Measurements from ENCODE around the gene UEVLD.

UEVLD gene

DNA sequence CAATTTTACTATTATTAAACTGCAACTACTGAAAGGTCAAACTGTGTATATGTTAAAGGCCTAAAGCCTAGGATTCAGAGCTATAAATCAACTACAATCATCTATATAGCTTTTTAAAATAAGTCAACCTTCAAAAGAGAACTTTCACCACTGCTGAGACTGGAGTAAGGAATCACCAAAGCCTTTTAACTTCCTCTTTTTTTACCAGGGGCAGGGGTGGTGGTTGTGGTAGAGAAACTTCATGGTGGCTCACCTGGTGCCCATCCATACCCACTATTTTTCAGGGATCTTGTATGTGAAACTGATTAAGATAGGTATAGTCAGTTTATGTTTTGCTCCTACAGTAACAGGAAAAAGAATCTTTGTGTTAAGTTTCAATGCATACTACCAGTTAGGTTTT, 93.3 kb downstream of the UEVLD start:
- H3K9ac ChIP-seq (ENCODE audit: insufficient read length, low read depth), result no peak overlapping the region
- H3K9me3 ChIP-seq (ENCODE audit: insufficient read depth, low read length), result no peaks in the 10 kb centered on the region
- peaks cover 37% of the 10 kb centered on the region for H3K36me3 ChIP-seq (ENCODE audit: insufficient read depth, insufficient read length, low read length)
- no peak overlapping the region for H3K4me3 ChIP-seq (ENCODE audit: insufficient read length, low read depth)
- DNase-seq (ENCODE audit: low read depth, low spot score), result no peak
- TF ChIP-seq YY1 (IDR thresholded peaks at IDR 0.05; ENCODE audit: insufficient read depth, insufficient read length) (no peak), ZNF274 (IDR thresholded peaks at IDR 0.05; ENCODE audit: low read depth, low read length) (no peak), SUZ12 (IDR thresholded peaks at IDR 0.05; ENCODE audit: extremely low read depth, insufficient read depth, insufficient read length) (no peak)
- H3K4me1 ChIP-seq (ENCODE audit: insufficient read depth, insufficient read length), result no peaks in the 10 kb centered on the region
- no peaks in the 10 kb centered on the region for H3K27me3 ChIP-seq (ENCODE audit: insufficient read depth, insufficient read length)

DNA sequence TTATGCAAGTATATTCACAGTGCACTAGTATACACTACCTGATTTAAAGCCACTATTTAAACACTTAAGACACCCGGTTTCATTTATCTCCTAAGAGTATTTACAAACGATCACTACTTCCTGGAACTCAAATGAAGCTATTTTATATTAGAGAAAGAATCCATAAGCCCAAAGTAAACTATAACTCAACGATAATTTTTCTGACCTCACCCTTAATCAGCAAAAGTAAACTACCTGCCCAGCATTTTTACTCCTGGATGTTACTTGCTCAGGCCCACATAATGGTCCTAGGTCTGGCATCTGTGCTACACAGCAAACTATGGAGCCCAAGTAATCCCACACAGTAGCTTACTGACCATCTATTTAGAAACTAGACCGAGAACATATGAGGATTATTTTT, 95.2 kb downstream of the UEVLD start:
- Histone ChIP-seq H3K4me1 (ENCODE audit: insufficient read depth, insufficient read length) (no peaks in the 10 kb centered on the region), H3K4me3 (ENCODE audit: insufficient read length, low read depth) (no peak overlapping the region), H3K36me3 (ENCODE audit: insufficient read depth, insufficient read length, low read length) (peaks cover 33% of the 10 kb centered on the region), H3K27me3 (ENCODE audit: insufficient read depth, insufficient read length) (no peaks in the 10 kb centered on the region), H3K9ac (ENCODE audit: insufficient read length, low read depth) (no peak overlapping the region), H3K9me3 (ENCODE audit: insufficient read depth, low read length) (no peaks in the 10 kb centered on the region)
- TF ChIP-seq YY1 (IDR thresholded peaks at IDR 0.05; ENCODE audit: insufficient read depth, insufficient read length) (no peak), SUZ12 (IDR thresholded peaks at IDR 0.05; ENCODE audit: extremely low read depth, insufficient read depth, insufficient read length) (no peak), ZNF274 (IDR thresholded peaks at IDR 0.05; ENCODE audit: low read depth, low read length) (no peak)
- no peak for DNase-seq (ENCODE audit: low read depth, low spot score)

DNA sequence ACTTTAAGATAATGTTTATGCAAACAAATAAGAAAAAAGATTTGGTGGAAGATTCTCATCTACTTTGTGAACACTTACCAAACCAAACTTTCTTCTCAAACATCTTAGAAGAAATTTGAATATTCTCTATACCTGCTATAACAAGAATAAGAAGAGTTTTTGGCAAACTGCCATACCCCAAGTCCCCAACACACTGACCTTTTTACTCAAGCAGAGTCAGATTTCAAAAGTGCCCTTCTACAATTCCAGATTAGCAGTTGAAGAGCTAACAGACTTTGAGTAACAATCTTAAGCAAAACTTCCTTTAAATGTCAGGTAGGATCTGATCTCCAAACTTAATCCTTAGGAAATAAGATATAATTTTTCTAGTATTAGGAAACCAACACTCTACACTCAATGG, 95.6 kb downstream of the UEVLD start:
- DNase-seq (ENCODE audit: low read depth, low spot score), result no peak
- no peak for TF ChIP-seq ZNF274 (IDR thresholded peaks at IDR 0.05; ENCODE audit: low read depth, low read length)
- TF ChIP-seq SUZ12 (IDR thresholded peaks at IDR 0.05; ENCODE audit: extremely low read depth, insufficient read depth, insufficient read length), result no peak
- TF ChIP-seq YY1 (IDR thresholded peaks at IDR 0.05; ENCODE audit: insufficient read depth, insufficient read length), result no peak
- Histone ChIP-seq H3K36me3 (ENCODE audit: insufficient read depth, insufficient read length, low read length) (peaks cover 29% of the 10 kb centered on the region), H3K4me3 (ENCODE audit: insufficient read length, low read depth) (no peak overlapping the region), H3K27me3 (ENCODE audit: insufficient read depth, insufficient read length) (no peaks in the 10 kb centered on the region), H3K4me1 (ENCODE audit: insufficient read depth, insufficient read length) (no peaks in the 10 kb centered on the region), H3K9me3 (ENCODE audit: insufficient read depth, low read length) (no peaks in the 10 kb centered on the region), H3K9ac (ENCODE audit: insufficient read length, low read depth) (no peak overlapping the region)

DNA sequence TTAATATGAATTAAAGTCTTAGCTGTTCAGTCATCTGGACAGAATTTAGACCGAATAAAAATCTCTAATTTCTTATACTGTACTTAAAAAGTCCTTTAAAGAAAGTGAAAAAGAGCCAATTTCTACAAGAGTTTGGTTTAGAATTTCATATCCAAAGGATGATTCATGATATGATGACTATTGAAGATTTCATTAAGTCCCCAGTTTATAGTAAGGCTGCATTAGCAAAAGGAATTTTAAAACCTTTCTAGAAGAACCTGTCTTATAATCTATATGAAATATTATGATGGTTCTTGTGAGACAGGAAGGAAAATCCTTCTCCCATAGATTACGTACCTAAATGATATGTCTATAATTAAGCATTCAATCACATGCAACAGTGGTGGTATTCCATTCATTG, 96.6 kb downstream of the UEVLD start:
- Histone ChIP-seq H3K4me3 (ENCODE audit: insufficient read length, low read depth) (no peak overlapping the region), H3K9me3 (ENCODE audit: insufficient read depth, low read length) (no peaks in the 10 kb centered on the region), H3K4me1 (ENCODE audit: insufficient read depth, insufficient read length) (no peaks in the 10 kb centered on the region), H3K36me3 (ENCODE audit: insufficient read depth, insufficient read length, low read length) (peaks cover 27% of the 10 kb centered on the region), H3K9ac (ENCODE audit: insufficient read length, low read depth) (no peak overlapping the region), H3K27me3 (ENCODE audit: insufficient read depth, insufficient read length) (no peaks in the 10 kb centered on the region)
- TF ChIP-seq SUZ12 (IDR thresholded peaks at IDR 0.05; ENCODE audit: extremely low read depth, insufficient read depth, insufficient read length) (no peak), ZNF274 (IDR thresholded peaks at IDR 0.05; ENCODE audit: low read depth, low read length) (no peak), YY1 (IDR thresholded peaks at IDR 0.05; ENCODE audit: insufficient read depth, insufficient read length) (no peak)
- no peak for DNase-seq (ENCODE audit: low read depth, low spot score)

DNA sequence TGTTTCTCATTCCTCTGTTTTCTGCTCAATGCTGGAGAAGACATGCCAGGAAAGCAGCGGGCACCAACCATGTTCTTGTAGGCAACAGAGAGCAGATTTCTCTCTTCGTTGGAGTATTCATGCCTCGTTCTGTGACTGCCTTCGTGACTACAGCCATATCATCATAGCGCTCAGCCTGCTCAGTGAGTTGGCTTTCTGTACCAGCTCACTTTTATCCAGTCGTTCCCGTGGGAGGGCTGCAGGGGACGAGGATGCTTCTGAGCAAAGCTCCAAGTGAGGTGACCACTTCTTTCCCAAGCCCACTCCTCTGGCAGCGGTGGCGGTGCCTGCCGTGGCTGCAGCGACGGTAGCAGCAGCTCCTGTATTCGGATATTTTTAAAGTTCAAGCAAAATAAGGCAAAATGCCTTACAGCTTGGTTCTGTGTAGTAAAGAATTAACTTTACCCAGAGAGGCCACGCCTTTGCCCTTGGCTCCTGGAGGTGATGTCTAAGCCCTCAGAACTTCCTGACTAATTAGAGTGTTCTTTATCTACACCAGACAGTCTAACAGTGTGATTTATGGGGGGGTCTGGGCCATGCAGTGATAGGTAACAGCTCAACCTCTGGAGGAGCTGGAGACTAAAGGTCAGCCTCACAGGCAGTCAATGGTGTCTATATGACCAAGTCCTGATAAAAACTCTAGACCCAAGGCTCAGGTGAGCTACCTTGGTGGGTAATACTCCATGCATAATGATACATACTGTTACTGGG, 97.6 kb downstream of the UEVLD start:
- no peak for DNase-seq (ENCODE audit: low read depth, low spot score)
- TF ChIP-seq ZNF274 (IDR thresholded peaks at IDR 0.05; ENCODE audit: low read depth, low read length), result no peak
- no peak for TF ChIP-seq SUZ12 (IDR thresholded peaks at IDR 0.05; ENCODE audit: extremely low read depth, insufficient read depth, insufficient read length)
- no peak for TF ChIP-seq YY1 (IDR thresholded peaks at IDR 0.05; ENCODE audit: insufficient read depth, insufficient read length)
- H3K4me1 ChIP-seq (ENCODE audit: insufficient read depth, insufficient read length), result no peaks in the 10 kb centered on the region

DNA sequence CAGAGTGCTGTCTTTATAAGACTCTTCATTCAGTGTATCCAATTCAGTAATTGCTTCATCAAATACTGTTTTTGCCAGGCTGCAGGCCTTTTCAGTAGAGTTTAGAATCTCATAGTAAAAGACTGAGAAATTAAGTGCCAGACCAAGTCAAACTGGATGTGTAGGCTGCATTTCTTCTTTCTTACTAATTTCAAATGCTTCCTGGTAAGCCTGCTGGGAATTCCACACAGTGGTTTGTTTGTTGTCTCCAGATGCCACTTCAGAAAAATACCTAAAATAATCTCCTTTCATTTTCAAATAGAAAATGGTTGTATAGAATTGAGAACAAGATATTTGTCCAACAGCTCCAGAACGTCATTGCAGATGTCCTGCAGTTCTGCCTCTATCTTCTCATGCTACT, 98.2 kb downstream of the UEVLD start:
- no peak for DNase-seq (ENCODE audit: low read depth, low spot score)
- no peak overlapping the region for H3K9ac ChIP-seq (ENCODE audit: insufficient read length, low read depth)
- H3K9me3 ChIP-seq (ENCODE audit: insufficient read depth, low read length), result no peaks in the 10 kb centered on the region
- TF ChIP-seq SUZ12 (IDR thresholded peaks at IDR 0.05; ENCODE audit: extremely low read depth, insufficient read depth, insufficient read length) (no peak), ZNF274 (IDR thresholded peaks at IDR 0.05; ENCODE audit: low read depth, low read length) (no peak), YY1 (IDR thresholded peaks at IDR 0.05; ENCODE audit: insufficient read depth, insufficient read length) (no peak)
- no peaks in the 10 kb centered on the region for H3K27me3 ChIP-seq (ENCODE audit: insufficient read depth, insufficient read length)
- H3K36me3 ChIP-seq (ENCODE audit: insufficient read depth, insufficient read length, low read length), result peaks cover 27% of the 10 kb centered on the region
- H3K4me1 ChIP-seq (ENCODE audit: insufficient read depth, insufficient read length), result no peaks in the 10 kb centered on the region
- no peak overlapping the region for H3K4me3 ChIP-seq (ENCODE audit: insufficient read length, low read depth)

More for the DNA sequence above, 97.6 kb downstream of the UEVLD start:
- Histone ChIP-seq H3K4me3 (ENCODE audit: insufficient read length, low read depth) (no peak overlapping the region), H3K9ac (ENCODE audit: insufficient read length, low read depth) (no peak overlapping the region), H3K36me3 (ENCODE audit: insufficient read depth, insufficient read length, low read length) (peaks cover 25% of the 10 kb centered on the region), H3K9me3 (ENCODE audit: insufficient read depth, low read length) (no peaks in the 10 kb centered on the region), H3K27me3 (ENCODE audit: insufficient read depth, insufficient read length) (no peaks in the 10 kb centered on the region)

DNA sequence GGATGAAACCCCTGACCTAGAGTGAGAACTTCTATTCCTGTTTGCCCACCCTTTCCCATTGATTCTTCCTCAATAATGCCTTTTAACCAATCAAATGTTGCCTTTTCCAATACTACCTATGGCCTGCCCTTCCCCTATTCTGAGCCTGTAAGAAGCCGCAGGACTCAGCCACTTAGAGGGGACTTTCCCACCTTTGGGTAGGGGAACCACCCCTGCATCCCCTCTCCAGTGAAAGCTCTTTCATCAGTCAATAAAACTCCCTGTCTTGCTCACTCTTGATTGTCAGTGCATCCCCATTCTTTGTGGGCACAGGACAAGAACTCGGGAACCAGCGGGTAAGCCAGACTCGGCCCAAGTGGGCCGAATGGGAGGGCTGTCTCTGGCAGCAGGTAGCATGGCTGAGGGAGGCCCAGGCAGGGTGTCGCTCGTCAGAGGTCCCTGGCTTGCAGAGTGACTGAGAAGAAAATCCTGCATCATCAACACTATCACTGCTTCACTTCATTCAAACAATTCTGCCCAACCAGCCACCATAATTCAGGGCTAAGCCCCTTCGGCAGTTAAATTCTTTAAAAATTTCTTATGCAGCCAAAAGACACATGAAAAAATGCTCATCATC, 102.5 kb downstream of the UEVLD start:
- no peak for TF ChIP-seq SUZ12 (IDR thresholded peaks at IDR 0.05; ENCODE audit: extremely low read depth, insufficient read depth, insufficient read length)
- Histone ChIP-seq H3K4me1 (ENCODE audit: insufficient read depth, insufficient read length) (no peaks in the 10 kb centered on the region), H3K36me3 (ENCODE audit: insufficient read depth, insufficient read length, low read length) (peaks cover 53% of the 10 kb centered on the region), H3K9ac (ENCODE audit: insufficient read length, low read depth) (no peak overlapping the region), H3K27me3 (ENCODE audit: insufficient read depth, insufficient read length) (no peaks in the 10 kb centered on the region), H3K9me3 (ENCODE audit: insufficient read depth, low read length) (no peaks in the 10 kb centered on the region), H3K4me3 (ENCODE audit: insufficient read length, low read depth) (no peak overlapping the region)
- no peak for DNase-seq (ENCODE audit: low read depth, low spot score)

All from NT2/D1 (cell line).